ENCODE data around the gene SHISA7.
"Not testable (repeated sequence)": the region's sequence is repeated elsewhere in the genome, so short reads cannot be mapped to it uniquely, and the experiment has no call there.

Gene SHISA7

DNA sequence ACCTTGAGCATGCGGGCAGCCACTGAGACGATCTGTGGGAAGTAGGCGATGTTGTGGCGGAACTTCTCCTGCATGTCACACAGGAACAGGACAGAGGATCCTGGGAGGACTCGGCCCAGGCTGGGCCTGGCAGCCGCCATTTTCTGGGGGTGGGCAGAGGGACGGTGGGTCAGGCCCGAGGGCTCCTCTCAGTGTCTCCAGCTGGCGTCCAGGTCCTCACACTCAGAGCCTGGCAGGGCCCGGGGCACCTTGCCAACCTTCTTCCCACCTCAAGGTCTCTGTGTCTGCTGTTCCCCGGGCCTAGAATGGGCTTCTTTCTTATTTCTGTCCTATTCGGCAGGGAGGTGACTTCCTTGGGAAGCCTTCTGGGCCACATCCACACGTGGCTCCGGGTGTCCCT, 13.2 kb upstream of the SHISA7 start:
- Histone ChIP-seq H4K20me1 (peaks cover 84% of the 10 kb centered on the region), H3K4me2 (no peak overlapping the region), H3K4me1 (peaks cover 47% of the 10 kb centered on the region), H3K9ac (no peak overlapping the region), H3K27ac (no peak overlapping the region), H3K4me3 (no peak overlapping the region), H3K36me3 (peaks cover 28% of the 10 kb centered on the region), H3K27me3 (peaks cover 29% of the 10 kb centered on the region), H3K9me3 (no peaks in the 10 kb centered on the region; the same call in 1 of the 2 replicates)
- no peak for TF ChIP-seq Cebpa-rat (IDR thresholded peaks at IDR 0.05)

DNA sequence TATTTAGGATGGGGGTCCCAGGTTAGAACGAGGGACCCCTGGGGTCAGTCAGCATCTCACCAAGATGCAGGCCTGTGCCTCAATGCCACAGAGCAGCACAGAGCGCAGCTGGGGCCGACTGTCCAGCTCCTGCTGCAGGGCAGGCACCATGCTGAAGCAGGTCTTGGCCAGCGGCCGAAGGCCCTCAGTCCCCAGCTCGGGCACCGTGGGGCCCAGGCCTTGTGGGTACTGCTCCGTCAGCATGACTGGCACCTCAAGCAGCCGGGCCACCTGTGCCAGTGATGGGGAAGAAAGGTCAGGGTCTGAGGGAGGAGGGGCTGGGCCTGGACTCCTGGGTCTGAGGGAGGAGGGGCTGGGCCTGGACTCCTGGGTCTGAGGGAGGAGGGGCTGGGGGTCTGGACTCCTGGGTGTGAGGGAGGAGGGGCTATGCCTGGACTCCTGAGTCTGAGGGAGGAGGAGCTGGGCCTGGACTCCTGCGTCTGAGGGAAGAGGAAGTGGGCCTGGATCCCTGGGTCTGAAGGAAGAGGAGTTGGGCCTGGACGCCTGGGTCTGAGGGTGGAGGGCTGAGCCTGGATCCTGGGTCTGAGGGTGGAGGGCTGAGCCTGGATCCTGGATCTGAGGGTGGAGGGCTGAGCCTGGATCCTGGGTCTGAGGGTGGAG, 12.6 kb upstream of the SHISA7 start:
- Histone ChIP-seq H3K4me1 (peaks cover 41% of the 10 kb centered on the region), H3K27me3 (peaks cover 35% of the 10 kb centered on the region), H3K4me2 (no peak overlapping the region), H3K4me3 (no peak overlapping the region), H3K27ac (no peak overlapping the region), H4K20me1 (peaks cover 82% of the 10 kb centered on the region), H3K9ac (no peak overlapping the region), H3K36me3 (peaks cover 28% of the 10 kb centered on the region), H3K9me3 (no peaks in the 10 kb centered on the region; the same call in 1 of the 2 replicates)
- no peak for TF ChIP-seq Cebpa-rat (IDR thresholded peaks at IDR 0.05)

DNA sequence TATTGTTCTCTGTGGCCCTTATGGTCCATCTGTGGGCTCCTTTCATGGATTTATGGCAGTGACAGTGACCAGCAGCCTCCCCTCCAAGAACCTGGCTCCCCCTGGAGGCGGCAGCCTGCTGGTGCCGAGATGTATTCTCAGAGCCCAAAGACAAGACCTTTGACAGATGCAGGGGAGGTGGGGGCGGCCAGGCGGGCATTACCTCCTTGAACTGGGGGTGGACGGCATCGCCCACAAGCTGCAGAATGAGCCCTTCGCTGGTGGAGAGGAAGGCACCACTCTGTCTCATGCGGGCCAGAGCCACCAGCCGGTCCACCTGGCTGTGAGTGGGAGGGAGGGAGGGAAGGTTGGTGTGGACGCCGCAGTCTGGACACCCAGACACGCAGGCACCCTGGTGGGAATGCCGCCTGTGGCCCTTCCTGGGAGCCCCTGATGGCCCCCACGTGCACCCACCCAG, 11.7 kb upstream of the SHISA7 start:
- Histone ChIP-seq H4K20me1 (peaks cover 73% of the 10 kb centered on the region), H3K36me3 (peaks cover 28% of the 10 kb centered on the region), H3K4me1 (peaks cover 33% of the 10 kb centered on the region), H3K4me3 (no peak overlapping the region), H3K27me3 (peaks cover 44% of the 10 kb centered on the region), H3K9ac (no peak overlapping the region), H3K9me3 (no peaks in the 10 kb centered on the region; the same call in 1 of the 2 replicates), H3K27ac (no peak overlapping the region), H3K4me2 (no peak overlapping the region)
- TF ChIP-seq Cebpa-rat (IDR thresholded peaks at IDR 0.05) = no peak

DNA sequence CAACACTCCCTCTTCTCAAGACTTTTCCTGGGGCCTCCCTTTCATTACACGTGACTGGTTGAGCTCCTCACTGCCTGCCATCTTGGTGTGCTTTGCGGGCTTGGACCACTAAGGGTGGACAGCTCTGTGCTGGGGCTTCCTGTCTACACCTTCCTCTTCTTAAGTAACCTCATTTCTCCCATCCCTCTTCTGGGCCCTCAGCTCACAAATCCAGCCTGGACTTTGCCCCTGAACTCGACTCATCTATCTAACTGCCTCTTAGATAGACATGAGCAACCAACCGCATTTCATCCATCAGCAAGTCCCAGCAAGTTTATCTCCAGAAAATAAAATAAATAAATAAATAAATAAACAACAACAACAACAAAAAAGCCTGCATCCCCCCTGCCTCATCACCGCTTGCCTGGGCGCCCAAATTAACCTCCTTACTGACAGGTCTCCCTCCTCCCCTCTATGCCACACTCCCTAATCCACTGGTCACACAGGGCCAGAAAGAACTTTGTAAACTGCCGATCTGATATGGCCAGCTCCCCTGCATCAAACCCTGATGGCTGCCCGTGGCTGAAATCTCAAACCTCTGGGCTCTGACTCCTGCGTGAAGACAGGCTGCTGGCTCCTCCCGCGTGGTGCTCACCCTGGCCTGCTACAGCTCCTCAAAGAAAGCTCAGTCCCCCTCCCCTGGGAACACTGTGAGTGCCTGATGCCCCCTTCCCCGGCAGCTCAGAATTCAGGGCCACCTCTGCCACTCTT, 10.6 kb upstream of the SHISA7 start:
- Histone ChIP-seq H4K20me1 (peaks cover 62% of the 10 kb centered on the region), H3K27ac (no peak overlapping the region), H3K4me3 (no peak overlapping the region), H3K9me3 (no peaks in the 10 kb centered on the region; the same call in 1 of the 2 replicates), H3K27me3 (peaks cover 53% of the 10 kb centered on the region), H3K4me2 (no peak overlapping the region), H3K4me1 (peaks cover 23% of the 10 kb centered on the region), H3K36me3 (peaks cover 28% of the 10 kb centered on the region), H3K9ac (no peak overlapping the region)
- no peak for TF ChIP-seq Cebpa-rat (IDR thresholded peaks at IDR 0.05)

DNA sequence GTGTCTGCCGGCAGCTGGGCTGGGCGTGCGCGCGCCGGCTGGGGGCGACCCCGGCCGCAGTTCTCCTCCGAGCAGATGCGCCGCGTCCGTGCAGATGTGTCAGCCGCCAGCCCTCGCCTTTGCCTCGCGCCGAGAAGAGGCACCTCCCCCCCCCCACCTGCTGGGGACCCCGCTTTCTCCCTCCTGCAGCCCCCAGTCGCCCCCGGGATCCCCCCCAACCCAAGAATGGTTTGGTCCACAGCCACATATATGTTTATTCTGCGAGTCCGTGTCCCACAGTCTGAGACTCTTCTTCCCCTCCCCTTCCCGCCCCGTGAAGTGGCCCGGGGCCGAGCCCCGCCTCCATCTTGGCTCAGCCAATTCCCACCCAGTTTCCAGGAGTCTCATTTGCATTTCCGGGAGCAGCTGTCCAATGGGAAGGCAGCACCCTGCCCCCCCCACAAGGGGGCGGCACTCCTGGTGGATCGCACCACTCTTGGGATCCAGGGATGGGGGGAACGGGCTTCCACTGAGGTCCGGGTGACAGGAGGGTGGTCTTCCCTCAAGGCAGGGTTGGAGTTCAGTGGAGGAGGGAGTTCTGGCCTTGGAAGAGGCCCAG, 9.7 kb upstream of the SHISA7 start:
- peaks cover 53% of the 10 kb centered on the region for H3K27me3 ChIP-seq
- peak overlapping the region; percentile 89 for H3K4me2 ChIP-seq

DNA sequence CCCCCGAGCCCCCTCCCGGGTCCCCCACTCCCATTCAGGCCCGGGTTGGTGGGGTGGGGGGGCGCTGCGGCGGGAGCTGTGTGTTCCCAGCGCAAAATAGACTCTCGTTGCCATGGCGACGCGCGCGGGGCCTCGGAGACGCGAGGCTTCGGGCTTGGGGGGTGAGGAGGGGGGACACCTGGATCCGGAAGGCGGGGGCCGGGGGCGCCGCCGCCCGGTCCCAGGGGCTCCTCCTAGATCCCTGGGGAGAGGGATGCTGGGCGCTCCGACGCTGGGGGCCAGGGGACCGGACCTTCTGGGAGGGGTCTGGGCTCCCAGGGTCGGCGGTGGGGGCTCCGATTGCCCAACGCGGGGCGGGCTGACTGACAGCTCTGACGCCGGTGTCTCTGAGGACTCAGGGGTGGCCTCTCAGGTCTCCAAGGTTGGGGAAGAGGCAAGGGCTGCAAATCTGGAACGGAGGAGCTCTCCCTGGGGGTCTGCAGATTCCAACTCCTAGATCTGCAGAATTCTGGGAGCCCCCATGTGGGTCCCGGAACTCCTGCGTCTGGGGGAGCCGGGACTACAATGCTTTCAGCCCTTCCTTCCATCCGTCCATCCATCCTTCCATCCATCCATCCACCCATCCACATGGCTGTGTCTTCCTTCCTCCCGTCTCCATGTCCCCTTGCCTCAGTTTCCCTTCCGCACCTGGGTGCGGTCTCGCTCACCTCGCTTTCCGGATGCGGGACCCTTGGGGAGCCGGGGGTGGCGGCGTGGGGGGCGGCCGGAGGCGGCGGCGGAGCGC, 9.1 kb upstream of the SHISA7 start:
- H3K9ac ChIP-seq = no peak overlapping the region
- peaks cover 60% of the 10 kb centered on the region for H3K27me3 ChIP-seq
- H3K27ac ChIP-seq = no peak overlapping the region
- H3K4me1 ChIP-seq = peaks cover 9% of the 10 kb centered on the region
- H3K4me3 ChIP-seq = peak overlapping the region; percentile 62
- no peaks in the 10 kb centered on the region; the same call in 1 of the 2 replicates for H3K9me3 ChIP-seq
- H3K36me3 ChIP-seq = peaks cover 28% of the 10 kb centered on the region
- H3K4me2 ChIP-seq = peak overlapping the region; percentile 89
- peaks cover 47% of the 10 kb centered on the region for H4K20me1 ChIP-seq
- 0 out of 2 replicates have a peak, but pooled peaks have one; percentile 47 for TF ChIP-seq Cebpa-rat (IDR thresholded peaks at IDR 0.05)

More for the DNA sequence above, 9.7 kb upstream of the SHISA7 start:
- Histone ChIP-seq H3K27ac (no peak overlapping the region), H3K36me3 (peaks cover 28% of the 10 kb centered on the region), H4K20me1 (peaks cover 54% of the 10 kb centered on the region), H3K4me1 (peaks cover 15% of the 10 kb centered on the region), H3K4me3 (peak overlapping the region; percentile 62), H3K9me3 (no peaks in the 10 kb centered on the region; the same call in 1 of the 2 replicates), H3K9ac (no peak overlapping the region)
- no peak for TF ChIP-seq Cebpa-rat (IDR thresholded peaks at IDR 0.05)

DNA sequence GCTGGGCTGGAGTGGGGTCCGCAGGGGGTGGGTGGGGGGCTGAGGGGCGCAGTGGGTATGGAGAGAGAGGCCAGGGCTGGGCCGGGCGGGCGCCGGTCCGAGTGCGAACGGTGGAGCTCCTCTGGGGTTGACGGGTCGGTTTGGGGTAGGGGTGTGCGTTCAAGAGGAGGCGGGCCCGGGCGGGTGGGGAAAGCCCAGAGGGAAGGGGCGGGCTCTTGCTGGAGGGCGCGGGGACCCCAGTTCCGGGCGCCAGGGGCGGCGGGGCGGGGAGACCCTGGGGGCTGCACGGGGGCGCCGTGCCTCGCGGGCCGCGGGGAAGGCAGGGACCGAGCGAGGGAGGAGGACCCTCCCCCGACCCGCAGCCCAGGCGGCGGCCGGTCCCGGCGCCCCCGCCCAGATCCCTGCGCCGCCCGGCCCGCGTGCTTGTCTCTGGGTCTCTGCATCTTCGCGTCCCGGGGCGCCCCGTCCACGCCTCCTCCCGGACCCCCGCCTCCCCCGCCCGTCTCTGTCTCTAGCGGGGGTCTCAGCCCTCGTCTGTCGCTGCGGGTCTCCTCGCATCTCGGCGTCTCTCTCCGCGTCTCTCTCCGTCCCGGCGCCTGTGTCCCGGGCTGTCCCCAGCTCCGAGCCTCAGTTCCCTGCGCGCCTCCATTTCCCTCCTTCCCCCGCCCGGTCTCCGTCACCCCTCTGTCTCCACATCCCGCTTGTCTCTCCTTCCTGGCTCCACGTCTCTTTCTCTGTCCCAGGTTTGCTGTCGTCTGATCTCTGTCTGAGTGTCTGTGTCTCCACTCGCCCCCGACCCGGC, 8.3 kb upstream of the SHISA7 start:
- Histone ChIP-seq H3K9me3 (no peaks in the 10 kb centered on the region; the same call in 1 of the 2 replicates), H3K27ac (no peak overlapping the region), H3K27me3 (peaks cover 68% of the 10 kb centered on the region), H3K4me3 (peak overlapping the region; percentile 62), H4K20me1 (peaks cover 39% of the 10 kb centered on the region), H3K4me2 (peak overlapping the region; percentile 89), H3K4me1 (peaks cover 9% of the 10 kb centered on the region), H3K9ac (no peak overlapping the region), H3K36me3 (peaks cover 23% of the 10 kb centered on the region)
- no peak for TF ChIP-seq Cebpa-rat (IDR thresholded peaks at IDR 0.05)

DNA sequence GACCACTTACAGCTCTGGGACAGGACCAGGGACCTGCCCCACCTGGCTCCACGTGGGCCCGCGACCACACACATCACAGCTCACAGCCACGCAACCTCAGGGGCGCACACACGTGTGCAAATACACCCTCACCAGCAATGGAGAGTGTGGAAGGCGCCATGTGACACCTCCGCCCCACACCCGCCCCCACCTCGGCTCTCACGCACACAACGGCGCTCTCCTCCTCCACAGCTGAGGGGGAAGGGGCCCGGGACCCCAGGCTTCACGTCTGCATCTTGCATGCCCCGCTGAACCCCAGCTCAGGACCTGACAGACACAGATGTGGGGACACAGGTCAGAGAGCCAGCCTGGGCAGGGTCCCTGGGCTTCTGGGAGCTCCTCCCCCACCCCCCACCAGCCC, 6.4 kb upstream of the SHISA7 start:
- no peak overlapping the region for H3K9ac ChIP-seq
- H3K36me3 ChIP-seq = peaks cover 6% of the 10 kb centered on the region
- TF ChIP-seq Cebpa-rat (IDR thresholded peaks at IDR 0.05) = no peak
- peaks cover 24% of the 10 kb centered on the region for H4K20me1 ChIP-seq
- peaks cover 9% of the 10 kb centered on the region for H3K4me1 ChIP-seq
- no peak overlapping the region for H3K27ac ChIP-seq
- H3K4me2 ChIP-seq = no peak overlapping the region
- no peak overlapping the region for H3K4me3 ChIP-seq
- no peaks in the 10 kb centered on the region; the same call in 1 of the 2 replicates for H3K9me3 ChIP-seq
- peaks cover 86% of the 10 kb centered on the region for H3K27me3 ChIP-seq

DNA sequence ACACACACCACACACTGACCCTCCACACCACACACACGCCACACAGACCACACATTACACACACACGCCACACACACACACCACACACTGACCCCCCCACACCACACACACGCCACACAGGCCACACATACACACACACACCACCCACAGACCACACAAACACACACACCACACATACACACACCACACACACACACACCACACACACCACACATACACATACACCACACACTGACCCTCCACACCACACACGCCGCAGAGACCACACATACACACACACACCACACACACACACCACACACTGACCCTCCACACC, 5.0 kb upstream of the SHISA7 start:
- H3K27me3 ChIP-seq = peaks cover 89% of the 10 kb centered on the region
- H4K20me1 ChIP-seq = peaks cover 10% of the 10 kb centered on the region
- H3K36me3 ChIP-seq, H3K4me1 ChIP-seq, H3K27ac ChIP-seq, H3K4me3 ChIP-seq, H3K9ac ChIP-seq, H3K9me3 ChIP-seq, H3K4me2 ChIP-seq: not testable (repeated sequence)

Data from BLaER1 (cell line).